WI38 (cell line): ENCODE data around the gene ATP11A.

Source experiments
- H3K4me3 ChIP-seq: 2 replicates; pipeline ENCODE4 v1.5.1; 2011; ENCODE audit warnings: low read depth, mild to moderate bottlenecking, control low read depth, low read length
- CTCF ChIP-seq: IDR thresholded peaks from 2 replicates; pipeline ENCODE4 v1.5.1; 2012; ENCODE audit warnings: low read depth, mild to moderate bottlenecking, control low read depth, low read length

ATP11A gene

GRCh38 chr13:112896736-112897602 is 207.1 kb downstream of the ATP11A start:
- no peak for TF ChIP-seq CTCF
- H3K4me3 ChIP-seq, result no peak overlapping the region

- no peak for TF ChIP-seq CTCF
- H3K4me3 ChIP-seq, result no peak overlapping the region
These were observed 207.7 kb downstream of the ATP11A start for GRCh38 chr13:112897603-112897955.

- TF ChIP-seq CTCF, result no peak
- no peak overlapping the region for H3K4me3 ChIP-seq
These were observed 208.2 kb downstream of the ATP11A start for GRCh38 chr13:112897956-112898620.

GRCh38 chr13:112898621-112899280 is 208.9 kb downstream of the ATP11A start:
- TF ChIP-seq CTCF, result no peak

GRCh38 chr13:112899281-112900225 is 209.7 kb downstream of the ATP11A start:
- H3K4me3 ChIP-seq, result no peak overlapping the region
- no peak for TF ChIP-seq CTCF

More at GRCh38 chr13:112898621-112899280, 208.9 kb downstream of the ATP11A start:
- H3K4me3 ChIP-seq, result no peak overlapping the region

GRCh38 chr13:112900226-112900600 is 210.4 kb downstream of the ATP11A start:
- no peak overlapping the region for H3K4me3 ChIP-seq
- no peak for TF ChIP-seq CTCF
